Vagina (tissue), 2 donors: ENCODE measurements around the gene APH1A. TPM values are rescaled to one million over a fixed set of nuclear protein-coding genes. Genes with fewer than 3 reads are reported as not detected.

Experiments
- DNase-seq, 2 donors: peaks; one replicate each; pipeline ENCODE4 v3.0.0-alpha.2; 2017; ENCODE audit errors: extremely low spot score in 2 of 2
- H3K27ac ChIP-seq: fragments of 200-600 bp; sonication (generic); one replicate; pipeline ENCODE4 v1.5.1; 2019
- H3K27me3 ChIP-seq: fragments of 200-600 bp; sonication (generic); one replicate; pipeline ENCODE4 v1.5.1; 2019
- H3K36me3 ChIP-seq, 2 donors: fragments of 200-600 bp; sonication (generic); one replicate each; pipeline ENCODE4 v1.5.1; 2017 to 2019
- H3K4me1 ChIP-seq: fragments of 200-600 bp; sonication (generic); one replicate; pipeline ENCODE4 v1.5.1; 2019
- H3K4me3 ChIP-seq, 2 donors: fragments of 200-600 bp; sonication (generic); 1 replicate in 1 of 2; 2 replicates in 1 of 2; pipeline ENCODE4 v1.5.1; 2016 to 2019
- H3K9me3 ChIP-seq: fragments of 200-600 bp; sonication (generic); one replicate; pipeline ENCODE4 v1.5.1; 2019
- POLR2A ChIP-seq, 2 donors: fragments of 450-650 bp; IDR thresholded peaks; one replicate each; pipeline ENCODE4 v1.6.1; 2017; ENCODE audit warnings: antibody characterized with exemption in 2 of 2, mild to moderate bottlenecking in 2 of 2, moderate library complexity in 2 of 2
- POLR2AphosphoS5 ChIP-seq, 2 donors: sonication (generic); formaldehyde crosslinking; IDR thresholded peaks; one replicate each; pipeline ENCODE4 v1.9.0; 2017; ENCODE audit warnings: antibody characterized with exemption in 2 of 2, mild to moderate bottlenecking in 2 of 2, low read depth in 1 of 2; ENCODE audit not compliant: insufficient read depth in 1 of 2
- intact Hi-C: fragments of 100-400 bp; cut with DNase I; formaldehyde crosslinking; loops from one replicate; pipeline ENCODE4 v1.15.1; 2023
- total RNA-seq: library from RNA; depleted of rRNA; stranded (reverse); fragments of >200 nt; gene quantifications from one replicate; pipeline ENCODE4 v1.2.3, GENCODE V29; 2016
- TF ChIP-seq, protein P1 (sequence below), 3 experiments: fragments of 450-650 bp in 2 of 3; fragments of 200-600 bp in 1 of 3; sonication (generic) in 1 of 3; IDR thresholded peaks; one replicate each; pipeline ENCODE4 v1.5.1; 2017 to 2019; ENCODE audit warnings: antibody characterized with exemption in 3 of 3, mild to moderate bottlenecking in 2 of 3, moderate library complexity in 2 of 3

APH1A gene
- total RNA-seq, 1 donor from 2014 or later, result 52.8 TPM

DNA sequence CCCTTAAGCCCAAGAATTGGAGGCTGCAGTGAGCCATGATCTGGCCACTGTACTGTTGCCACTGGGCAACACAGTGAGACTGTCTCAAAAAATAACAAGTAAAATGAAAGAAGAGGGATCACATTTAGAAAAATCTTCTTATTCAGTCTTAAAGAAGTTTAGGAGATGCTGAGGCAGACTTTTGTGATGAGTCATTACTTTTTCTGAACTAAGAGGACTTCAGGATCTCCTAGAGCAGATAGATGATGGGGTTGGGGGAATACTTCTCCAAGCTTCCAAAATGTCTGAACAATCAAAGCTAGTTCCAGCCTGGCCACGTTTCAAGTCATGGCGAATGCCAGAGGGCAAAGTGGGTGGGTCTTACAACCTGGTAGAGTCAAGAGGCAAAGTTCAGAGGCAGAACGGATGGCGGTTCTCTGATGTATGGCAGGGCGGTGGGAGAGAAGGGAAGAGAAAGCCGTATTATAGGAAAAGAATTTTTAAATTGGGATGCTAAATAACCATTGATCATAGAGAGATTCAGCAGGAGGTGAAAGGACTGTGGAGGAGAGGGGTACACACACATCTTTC is 11.4 kb upstream of the APH1A start:
- Histone ChIP-seq H3K9me3 (no peaks in the 10 kb centered on the region), H3K27me3 (no peaks in the 10 kb centered on the region), H3K27ac (peak overlapping the region; percentile 91), H3K4me1 (peaks cover 31% of the 10 kb centered on the region), H3K4me3 (no peak overlapping the region), H3K36me3 (no peaks in the 10 kb centered on the region)
- no peak for DNase-seq
- TF ChIP-seq POLR2A (IDR thresholded peaks at IDR 0.05) (no peak), POLR2AphosphoS5 (IDR thresholded peaks at IDR 0.05; ENCODE audit: insufficient read depth in 1 of 2, low read depth in 1 of 2) (no peak)
- TF ChIP-seq, protein P1, sequence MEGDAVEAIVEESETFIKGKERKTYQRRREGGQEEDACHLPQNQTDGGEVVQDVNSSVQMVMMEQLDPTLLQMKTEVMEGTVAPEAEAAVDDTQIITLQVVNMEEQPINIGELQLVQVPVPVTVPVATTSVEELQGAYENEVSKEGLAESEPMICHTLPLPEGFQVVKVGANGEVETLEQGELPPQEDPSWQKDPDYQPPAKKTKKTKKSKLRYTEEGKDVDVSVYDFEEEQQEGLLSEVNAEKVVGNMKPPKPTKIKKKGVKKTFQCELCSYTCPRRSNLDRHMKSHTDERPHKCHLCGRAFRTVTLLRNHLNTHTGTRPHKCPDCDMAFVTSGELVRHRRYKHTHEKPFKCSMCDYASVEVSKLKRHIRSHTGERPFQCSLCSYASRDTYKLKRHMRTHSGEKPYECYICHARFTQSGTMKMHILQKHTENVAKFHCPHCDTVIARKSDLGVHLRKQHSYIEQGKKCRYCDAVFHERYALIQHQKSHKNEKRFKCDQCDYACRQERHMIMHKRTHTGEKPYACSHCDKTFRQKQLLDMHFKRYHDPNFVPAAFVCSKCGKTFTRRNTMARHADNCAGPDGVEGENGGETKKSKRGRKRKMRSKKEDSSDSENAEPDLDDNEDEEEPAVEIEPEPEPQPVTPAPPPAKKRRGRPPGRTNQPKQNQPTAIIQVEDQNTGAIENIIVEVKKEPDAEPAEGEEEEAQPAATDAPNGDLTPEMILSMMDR (IDR thresholded peaks at IDR 0.05), result no peak
- intact Hi-C loops, result no loop called here

- H3K36me3 ChIP-seq, result no peaks in the 10 kb centered on the region
- DNase-seq, result no peak
- H3K27ac ChIP-seq, result peak overlapping the region; percentile 47
- H3K27me3 ChIP-seq, result no peaks in the 10 kb centered on the region
- peaks cover 17% of the 10 kb centered on the region for H3K4me1 ChIP-seq
- intact Hi-C loops, result no loop called here
- H3K9me3 ChIP-seq, result no peaks in the 10 kb centered on the region
- TF ChIP-seq POLR2AphosphoS5 (IDR thresholded peaks at IDR 0.05; ENCODE audit: insufficient read depth in 1 of 2, low read depth in 1 of 2) (no peak), POLR2A (IDR thresholded peaks at IDR 0.05) (no peak)
- TF ChIP-seq, protein P1 (IDR thresholded peaks at IDR 0.05), result no peak
- peak overlapping the region; percentile 24 to 39 for H3K4me3 ChIP-seq
Measured at GRCh38 chr1:150273311-150273710, 4.5 kb upstream of the APH1A start.

DNA sequence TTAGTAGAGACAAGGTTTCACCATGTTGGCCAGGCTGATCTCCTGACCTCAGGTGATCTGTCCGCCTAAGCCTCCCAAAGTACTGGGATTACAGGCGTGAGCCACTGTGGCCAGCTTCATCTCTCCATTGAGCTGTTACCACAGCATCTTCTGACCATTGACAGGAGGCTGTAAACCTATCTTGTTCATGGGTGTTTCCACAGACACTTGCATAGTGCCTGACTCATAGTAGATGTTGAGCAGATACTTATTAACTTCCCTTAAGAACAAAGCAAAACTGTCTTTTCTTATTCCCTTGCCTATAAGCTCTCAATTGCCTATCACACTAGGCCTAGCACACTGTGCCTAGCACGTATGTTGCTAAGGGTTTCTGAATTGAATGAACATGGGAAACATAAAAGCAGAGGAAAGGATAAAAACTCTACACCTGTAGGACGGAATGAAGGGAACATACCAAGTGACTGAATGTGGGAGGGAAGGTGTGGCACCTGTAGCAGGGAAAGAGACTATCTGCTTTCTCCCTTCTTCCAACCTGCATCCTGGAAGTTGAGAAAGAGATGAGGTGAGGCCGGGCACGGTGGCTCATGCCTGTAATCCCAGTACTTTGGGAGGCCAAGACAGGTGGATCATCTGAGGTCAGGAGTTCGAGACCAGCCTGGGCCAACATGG is 2.6 kb upstream of the APH1A start:
- Histone ChIP-seq H3K4me1 (peaks cover 33% of the 10 kb centered on the region), H3K27ac (no peak overlapping the region)
- intact Hi-C loops, result no loop called here

GRCh38 chr1:150269451-150269850 is 635 bp upstream of the APH1A start:
- H3K4me1 ChIP-seq, result peaks cover 33% of the 10 kb centered on the region
- no peaks in the 10 kb centered on the region for H3K9me3 ChIP-seq
- no peak for DNase-seq
- H3K4me3 ChIP-seq, result peak overlapping the region; percentile 93 to 100
- H3K27me3 ChIP-seq, result no peaks in the 10 kb centered on the region
- TF ChIP-seq, protein P1 (IDR thresholded peaks at IDR 0.05), result no peak
- no peak for TF ChIP-seq POLR2AphosphoS5 (IDR thresholded peaks at IDR 0.05; ENCODE audit: insufficient read depth in 1 of 2, low read depth in 1 of 2)
- TF ChIP-seq POLR2A (IDR thresholded peaks at IDR 0.05), result no peak
- H3K36me3 ChIP-seq, result peaks cover 0 to 26% of the 10 kb centered on the region in 2 donors
- peak overlapping the region; percentile 96 for H3K27ac ChIP-seq
- intact Hi-C loops, result no loop called here

More for the DNA sequence above, 2.6 kb upstream of the APH1A start:
- DNase-seq, result no peak
- H3K27me3 ChIP-seq, result no peaks in the 10 kb centered on the region
- peaks cover 0 to 6% of the 10 kb centered on the region in 2 donors for H3K36me3 ChIP-seq
- H3K9me3 ChIP-seq, result no peaks in the 10 kb centered on the region
- H3K4me3 ChIP-seq, result no peak overlapping the region
- TF ChIP-seq POLR2A (IDR thresholded peaks at IDR 0.05), result no peak
- TF ChIP-seq, protein P1 (IDR thresholded peaks at IDR 0.05), result no peak
- TF ChIP-seq POLR2AphosphoS5 (IDR thresholded peaks at IDR 0.05; ENCODE audit: insufficient read depth in 1 of 2, low read depth in 1 of 2), result no peak

DNA sequence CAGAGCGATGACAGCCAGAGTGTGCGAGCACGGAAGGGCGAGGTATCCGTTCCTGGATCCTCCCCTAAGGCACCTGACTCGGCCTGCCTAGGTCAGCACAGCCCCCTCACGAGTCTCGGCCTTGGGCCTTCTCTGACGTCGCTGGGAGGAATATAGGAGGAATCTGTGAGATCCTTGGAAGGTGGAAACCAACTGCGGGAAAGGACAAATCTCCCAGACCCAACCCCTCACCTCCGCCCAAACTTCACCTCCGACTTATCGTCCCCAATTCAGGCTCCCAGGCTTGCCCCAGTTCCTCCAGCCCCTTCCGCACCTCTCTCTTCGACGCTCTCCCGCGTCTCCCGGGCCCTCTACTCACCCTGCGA is 494 bp downstream of the APH1A start:
- no peak for DNase-seq
- intact Hi-C loops, result no loop called here
- H3K36me3 ChIP-seq, result peaks cover 0 to 29% of the 10 kb centered on the region in 2 donors
- H3K27ac ChIP-seq, result peak overlapping the region; percentile 96
- H3K4me1 ChIP-seq, result peaks cover 32% of the 10 kb centered on the region
- no peaks in the 10 kb centered on the region for H3K27me3 ChIP-seq
- TF ChIP-seq POLR2AphosphoS5 (IDR thresholded peaks at IDR 0.05; ENCODE audit: insufficient read depth in 1 of 2, low read depth in 1 of 2) (no peak), POLR2A (IDR thresholded peaks at IDR 0.05) (no peak)
- TF ChIP-seq, protein P1 (IDR thresholded peaks at IDR 0.05), result no peak
- peak overlapping the region; percentile 93 to 100 for H3K4me3 ChIP-seq
- no peaks in the 10 kb centered on the region for H3K9me3 ChIP-seq
